Measurements from ENCODE around the gene STK39. TPM values are rescaled to one million over a fixed set of nuclear protein-coding genes. Genes with fewer than 3 reads are reported as not detected.
A peak's percentile ranks its signal among the peaks of the same experiment; 100 is the strongest.
"Not testable (repeated sequence)": the region's sequence is repeated elsewhere in the genome, so short reads cannot be mapped to it uniquely, and the experiment has no call there.

STK39 gene
- total RNA-seq, 1 experiment from 2014 or later, result 56.9 TPM

DNA sequence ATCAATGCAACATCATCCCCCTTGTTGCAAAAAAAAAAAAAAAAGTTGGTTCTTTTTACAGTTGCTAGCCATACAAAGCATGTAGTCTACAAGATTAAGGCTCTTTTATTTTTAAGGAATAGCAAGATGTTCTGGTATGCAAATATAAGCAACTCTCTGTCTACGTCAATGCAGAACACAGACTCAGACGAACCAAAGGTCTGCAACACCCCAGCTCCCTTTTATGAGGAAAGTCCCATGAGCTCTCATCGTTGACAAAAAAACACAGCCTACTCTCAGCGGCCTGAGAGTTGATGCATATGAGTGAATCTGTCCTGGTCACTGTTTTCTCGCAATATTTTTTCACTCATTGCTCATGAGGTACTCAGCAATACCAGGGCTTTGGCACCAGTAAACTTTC, 112.9 kb downstream of the STK39 start:
- Histone ChIP-seq H3K4me1 (ENCODE audit: low read length) (peaks cover 27% of the 10 kb centered on the region), H3K9ac (ENCODE audit: low read length) (no peak overlapping the region), H3K9me3 (ENCODE audit: low read length) (no peaks in the 10 kb centered on the region), H3K4me2 (ENCODE audit: low read depth, low read length, poor library complexity, severe bottlenecking) (no peak overlapping the region), H3K4me3 (ENCODE audit: low read length) (no peak overlapping the region), H3K79me2 (ENCODE audit: low read length) (peaks cover 47% of the 10 kb centered on the region), H3K36me3 (ENCODE audit: insufficient read depth, low read length) (peaks cover 17% of the 10 kb centered on the region; the same call in 1 of the 2 replicates), H3K27me3 (ENCODE audit: low read length) (no peaks in the 10 kb centered on the region), H4K20me1 (ENCODE audit: insufficient read depth, low read depth, low read length) (no peaks in the 10 kb centered on the region), H2AFZ (ENCODE audit: low read length) (no peak overlapping the region), H3K9me2 (replicated peaks; ENCODE audit: insufficient read depth, low read length) (no peaks in the 10 kb centered on the region), H3K27ac (ENCODE audit: low read length) (no peak overlapping the region)
- DNase-seq, result no peak

DNA sequence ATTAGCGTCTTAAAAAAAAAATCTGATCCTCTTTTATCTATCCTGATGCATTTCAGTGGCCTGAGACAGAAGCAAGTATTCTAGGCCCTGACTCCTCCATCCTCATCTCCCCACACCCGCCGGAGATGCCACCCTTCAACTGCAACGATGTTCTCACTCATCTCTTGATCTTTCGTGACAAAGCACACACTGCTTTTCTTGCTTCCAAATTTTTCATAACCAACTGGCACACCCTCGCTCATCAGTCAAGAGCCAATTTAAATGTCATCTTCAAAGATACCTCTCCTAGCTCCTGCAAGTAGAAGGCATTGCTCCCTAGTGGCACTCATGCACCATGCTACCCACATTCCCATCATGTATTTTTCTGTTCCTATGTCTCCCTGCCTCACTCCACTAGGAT, 115.0 kb downstream of the STK39 start:
- Histone ChIP-seq H2AFZ (ENCODE audit: low read length) (no peak overlapping the region), H3K9me3 (ENCODE audit: low read length) (no peaks in the 10 kb centered on the region), H3K36me3 (ENCODE audit: insufficient read depth, low read length) (peaks cover 22% of the 10 kb centered on the region; the same call in 1 of the 2 replicates), H4K20me1 (ENCODE audit: insufficient read depth, low read depth, low read length) (no peaks in the 10 kb centered on the region), H3K79me2 (ENCODE audit: low read length) (peaks cover 40% of the 10 kb centered on the region), H3K27ac (ENCODE audit: low read length) (no peak overlapping the region), H3K4me3 (ENCODE audit: low read length) (no peak overlapping the region), H3K9me2 (replicated peaks; ENCODE audit: insufficient read depth, low read length) (no peaks in the 10 kb centered on the region), H3K27me3 (ENCODE audit: low read length) (no peaks in the 10 kb centered on the region), H3K9ac (ENCODE audit: low read length) (no peak overlapping the region), H3K4me1 (ENCODE audit: low read length) (peaks cover 9% of the 10 kb centered on the region), H3K4me2 (ENCODE audit: low read depth, low read length, poor library complexity, severe bottlenecking) (no peak overlapping the region)
- no peak for DNase-seq

DNA sequence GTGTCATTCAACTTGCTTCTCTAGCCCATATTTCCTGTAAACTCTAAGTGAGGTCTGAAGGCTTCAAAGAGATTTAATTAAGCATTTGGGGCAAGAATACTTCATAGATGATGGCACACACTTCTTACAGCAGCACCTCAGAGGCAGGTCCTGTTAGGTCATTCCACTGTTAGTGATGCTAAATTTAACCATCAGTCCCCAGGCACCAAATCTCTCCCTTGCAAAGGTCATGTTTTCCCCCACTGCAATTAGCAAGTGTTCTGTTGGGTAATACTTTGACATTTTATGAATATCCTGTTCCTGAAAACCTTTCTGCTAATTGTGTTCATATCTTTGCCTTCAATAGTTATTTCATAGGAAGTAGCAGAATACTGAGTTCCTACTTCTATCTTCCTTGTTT, 117.0 kb downstream of the STK39 start:
- H2AFZ ChIP-seq (ENCODE audit: low read length), result no peak overlapping the region
- peaks cover 34% of the 10 kb centered on the region for H3K79me2 ChIP-seq (ENCODE audit: low read length)
- H4K20me1 ChIP-seq (ENCODE audit: insufficient read depth, low read depth, low read length), result no peaks in the 10 kb centered on the region
- no peaks in the 10 kb centered on the region for H3K4me1 ChIP-seq (ENCODE audit: low read length)
- H3K9me3 ChIP-seq (ENCODE audit: low read length), result no peaks in the 10 kb centered on the region
- no peak for DNase-seq
- no peaks in the 10 kb centered on the region for H3K27me3 ChIP-seq (ENCODE audit: low read length)
- H3K27ac ChIP-seq (ENCODE audit: low read length), result no peak overlapping the region
- no peak overlapping the region for H3K9ac ChIP-seq (ENCODE audit: low read length)
- H3K36me3 ChIP-seq (ENCODE audit: insufficient read depth, low read length), result peaks cover 14% of the 10 kb centered on the region; the same call in 1 of the 2 replicates
- H3K9me2 ChIP-seq (replicated peaks; ENCODE audit: insufficient read depth, low read length), result no peaks in the 10 kb centered on the region
- H3K4me3 ChIP-seq (ENCODE audit: low read length), result no peak overlapping the region
- H3K4me2 ChIP-seq (ENCODE audit: low read depth, low read length, poor library complexity, severe bottlenecking), result no peak overlapping the region

DNA sequence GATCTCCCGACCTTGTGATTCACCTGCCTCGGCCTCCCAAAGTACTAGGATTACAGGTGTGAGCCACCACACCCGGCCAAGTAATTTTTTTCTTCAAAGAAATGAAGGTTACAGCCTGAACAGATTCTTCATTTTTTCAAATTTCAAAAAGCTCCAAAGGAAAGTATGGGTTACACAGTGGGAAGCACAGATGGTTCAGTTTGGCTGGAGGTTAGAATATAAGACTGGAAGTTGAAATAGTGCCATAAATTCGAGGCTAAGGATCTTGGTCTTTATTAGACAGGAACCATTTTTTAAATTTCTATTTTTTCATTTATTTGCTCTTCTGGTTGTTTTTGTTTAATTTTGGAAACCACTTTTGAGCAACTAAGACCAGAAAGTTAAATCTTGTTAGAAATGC, 120.0 kb downstream of the STK39 start:
- H3K4me3 ChIP-seq (ENCODE audit: low read length), result no peak overlapping the region
- no peaks in the 10 kb centered on the region for H3K9me3 ChIP-seq (ENCODE audit: low read length)
- H4K20me1 ChIP-seq (ENCODE audit: insufficient read depth, low read depth, low read length), result no peaks in the 10 kb centered on the region
- H3K4me2 ChIP-seq (ENCODE audit: low read depth, low read length, poor library complexity, severe bottlenecking), result no peak overlapping the region
- no peak overlapping the region for H3K27ac ChIP-seq (ENCODE audit: low read length)
- H2AFZ ChIP-seq (ENCODE audit: low read length), result no peak overlapping the region
- DNase-seq, result no peak
- no peaks in the 10 kb centered on the region for H3K27me3 ChIP-seq (ENCODE audit: low read length)
- no peak overlapping the region for H3K9ac ChIP-seq (ENCODE audit: low read length)
- H3K36me3 ChIP-seq (ENCODE audit: insufficient read depth, low read length), result peaks cover 23% of the 10 kb centered on the region
- H3K4me1 ChIP-seq (ENCODE audit: low read length), result no peaks in the 10 kb centered on the region
- H3K9me2 ChIP-seq (replicated peaks; ENCODE audit: insufficient read depth, low read length), result no peaks in the 10 kb centered on the region
- peaks cover 8% of the 10 kb centered on the region; the same call in 1 of the 2 replicates for H3K79me2 ChIP-seq (ENCODE audit: low read length)

DNA sequence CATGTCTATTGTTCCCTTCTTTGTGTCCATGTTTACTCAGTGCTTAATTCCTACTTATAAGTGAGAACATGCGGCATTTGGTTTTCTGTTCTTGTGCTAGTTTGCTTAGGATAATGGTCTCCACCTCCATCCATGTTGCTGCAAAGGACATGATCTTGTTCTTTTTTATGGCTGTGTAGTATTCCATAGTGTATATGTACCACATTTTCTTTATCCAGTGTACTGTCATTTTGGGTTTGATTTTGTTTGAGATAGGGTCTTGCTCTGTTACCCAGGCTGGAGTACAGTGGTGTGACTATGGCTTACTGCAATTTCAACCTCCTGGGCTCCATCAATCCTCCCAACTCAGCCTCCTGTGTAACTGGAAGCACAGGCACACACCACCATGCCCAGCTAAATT, 125.2 kb downstream of the STK39 start:
- H4K20me1 ChIP-seq (ENCODE audit: insufficient read depth, low read depth, low read length); H3K9me2 ChIP-seq (replicated peaks; ENCODE audit: insufficient read depth, low read length); H3K9me3 ChIP-seq (ENCODE audit: low read length); H2AFZ ChIP-seq (ENCODE audit: low read length); H3K27me3 ChIP-seq (ENCODE audit: low read length); DNase-seq; H3K4me3 ChIP-seq (ENCODE audit: low read length); H3K27ac ChIP-seq (ENCODE audit: low read length); H3K9ac ChIP-seq (ENCODE audit: low read length); H3K4me2 ChIP-seq (ENCODE audit: low read depth, low read length, poor library complexity, severe bottlenecking): not testable (repeated sequence)
- Histone ChIP-seq H3K36me3 (ENCODE audit: insufficient read depth, low read length) (peaks cover 11% of the 10 kb centered on the region), H3K4me1 (ENCODE audit: low read length) (peaks cover 15% of the 10 kb centered on the region), H3K79me2 (ENCODE audit: low read length) (peaks cover 12% of the 10 kb centered on the region; the same call in 1 of the 2 replicates)

DNA sequence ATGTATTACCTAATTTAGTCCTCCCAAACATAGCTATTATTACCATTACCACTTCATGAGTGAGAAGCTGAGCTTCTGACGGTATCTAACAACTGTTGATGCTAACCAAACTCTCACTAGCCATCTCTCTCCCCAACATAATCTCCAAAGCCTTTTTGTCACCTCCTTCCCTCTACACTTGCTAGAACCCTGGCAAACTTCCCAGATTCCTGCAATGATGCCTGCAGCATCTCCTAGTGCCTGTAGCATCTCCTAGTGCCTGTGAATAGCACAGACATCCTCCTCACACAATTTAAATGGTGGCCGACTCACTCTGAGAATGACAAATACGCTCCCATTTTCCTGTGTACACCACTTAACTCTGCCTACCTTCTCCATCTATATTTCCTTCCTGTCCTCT, 126.7 kb downstream of the STK39 start:
- Histone ChIP-seq H3K4me1 (ENCODE audit: low read length) (peaks cover 15% of the 10 kb centered on the region), H3K9me3 (ENCODE audit: low read length) (no peaks in the 10 kb centered on the region), H3K27ac (ENCODE audit: low read length) (no peak overlapping the region), H3K4me2 (ENCODE audit: low read depth, low read length, poor library complexity, severe bottlenecking) (no peak overlapping the region), H3K27me3 (ENCODE audit: low read length) (no peaks in the 10 kb centered on the region), H3K36me3 (ENCODE audit: insufficient read depth, low read length) (peaks cover 11% of the 10 kb centered on the region), H3K9me2 (replicated peaks; ENCODE audit: insufficient read depth, low read length) (no peaks in the 10 kb centered on the region), H4K20me1 (ENCODE audit: insufficient read depth, low read depth, low read length) (no peaks in the 10 kb centered on the region), H3K9ac (ENCODE audit: low read length) (no peak overlapping the region), H3K4me3 (ENCODE audit: low read length) (no peak overlapping the region), H3K79me2 (ENCODE audit: low read length) (peaks cover 21% of the 10 kb centered on the region; the same call in 1 of the 2 replicates), H2AFZ (ENCODE audit: low read length) (no peak overlapping the region)
- DNase-seq, result no peak

DNA sequence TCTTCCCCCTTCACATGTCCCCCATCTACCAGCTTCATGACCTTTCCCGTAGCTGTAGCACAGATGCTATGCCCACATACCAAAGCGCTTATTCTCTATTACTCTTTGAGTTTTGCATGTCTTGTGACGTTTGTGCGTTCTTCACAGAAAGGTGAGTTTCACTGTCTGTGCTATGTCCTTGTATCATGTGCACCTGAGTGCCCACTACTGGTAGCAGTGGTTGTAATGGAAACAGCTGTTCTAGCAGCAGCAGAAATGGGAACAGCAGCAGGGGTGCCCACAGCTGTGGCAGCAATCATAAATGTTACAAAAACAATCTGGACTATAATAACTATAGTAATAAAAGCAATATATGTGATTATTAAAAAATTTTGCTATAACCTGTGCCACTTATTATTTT, 127.1 kb downstream of the STK39 start:
- no peak for DNase-seq
- no peaks in the 10 kb centered on the region for H3K9me3 ChIP-seq (ENCODE audit: low read length)
- H3K27me3 ChIP-seq (ENCODE audit: low read length), result no peaks in the 10 kb centered on the region
- H4K20me1 ChIP-seq (ENCODE audit: insufficient read depth, low read depth, low read length), result no peaks in the 10 kb centered on the region
- H3K4me2 ChIP-seq (ENCODE audit: low read depth, low read length, poor library complexity, severe bottlenecking), result no peak overlapping the region
- H3K79me2 ChIP-seq (ENCODE audit: low read length), result peaks cover 25% of the 10 kb centered on the region; the same call in 1 of the 2 replicates
- no peak overlapping the region for H3K9ac ChIP-seq (ENCODE audit: low read length)
- H3K27ac ChIP-seq (ENCODE audit: low read length), result no peak overlapping the region
- peaks cover 11% of the 10 kb centered on the region for H3K36me3 ChIP-seq (ENCODE audit: insufficient read depth, low read length)
- H3K4me1 ChIP-seq (ENCODE audit: low read length), result peaks cover 15% of the 10 kb centered on the region
- H3K4me3 ChIP-seq (ENCODE audit: low read length), result no peak overlapping the region
- H2AFZ ChIP-seq (ENCODE audit: low read length), result no peak overlapping the region
- H3K9me2 ChIP-seq (replicated peaks; ENCODE audit: insufficient read depth, low read length), result no peaks in the 10 kb centered on the region

DNA sequence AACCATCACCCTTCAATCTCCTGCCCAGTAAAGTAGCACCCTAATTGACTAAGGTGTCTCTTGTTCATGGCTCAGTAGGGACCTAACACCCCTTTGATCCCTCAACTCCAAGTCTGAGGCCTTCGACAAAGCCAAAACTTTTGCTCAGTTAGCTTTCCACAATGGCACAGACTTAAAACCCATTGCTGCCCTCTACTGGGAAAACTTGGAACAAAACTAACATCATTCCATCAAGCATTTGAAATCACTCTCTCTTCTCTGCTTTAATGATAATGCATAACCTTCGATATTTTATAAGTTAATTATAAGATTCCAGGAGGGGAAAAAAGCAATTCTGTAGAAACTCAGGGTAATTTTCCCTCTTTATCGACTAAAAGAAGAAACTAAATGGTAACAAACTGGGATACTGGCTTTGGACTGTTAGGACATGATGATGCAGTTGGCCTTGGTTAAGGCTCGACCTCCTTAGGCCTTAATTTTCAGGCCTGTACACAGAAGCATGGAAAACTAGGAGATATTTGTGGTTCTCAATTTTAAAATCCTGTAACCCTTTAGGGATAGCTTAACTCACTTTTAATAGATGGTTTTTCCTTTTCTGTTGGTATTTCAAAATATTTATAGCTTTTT, 127.8 kb downstream of the STK39 start:
- H3K36me3 ChIP-seq (ENCODE audit: insufficient read depth, low read length), result peaks cover 11% of the 10 kb centered on the region
- no peak overlapping the region for H3K4me3 ChIP-seq (ENCODE audit: low read length)
- H3K4me1 ChIP-seq (ENCODE audit: low read length), result peaks cover 15% of the 10 kb centered on the region
- H3K27me3 ChIP-seq (ENCODE audit: low read length), result no peaks in the 10 kb centered on the region
- peaks cover 26% of the 10 kb centered on the region; the same call in 1 of the 2 replicates for H3K79me2 ChIP-seq (ENCODE audit: low read length)
- no peak overlapping the region for H3K9ac ChIP-seq (ENCODE audit: low read length)
- DNase-seq, result peak; percentile 89
- peak overlapping the region; percentile 37 for H3K27ac ChIP-seq (ENCODE audit: low read length)
- H2AFZ ChIP-seq (ENCODE audit: low read length), result no peak overlapping the region; the same call in 1 of the 2 replicates
- no peaks in the 10 kb centered on the region for H3K9me3 ChIP-seq (ENCODE audit: low read length)
- H3K4me2 ChIP-seq (ENCODE audit: low read depth, low read length, poor library complexity, severe bottlenecking), result peak overlapping the region; percentile 24
- H3K9me2 ChIP-seq (replicated peaks; ENCODE audit: insufficient read depth, low read length), result no peaks in the 10 kb centered on the region
- no peaks in the 10 kb centered on the region for H4K20me1 ChIP-seq (ENCODE audit: insufficient read depth, low read depth, low read length)

Data from Karpas-422 (cell line).